DND-41 (cell line): ENCODE results near the gene SOX5.

Experiments used
- ATAC-seq: fragments of 200-7000 bp; cut with Tn5 transposase; 3 replicates; pipeline ENCODE4 v1.9.1; 2021; ENCODE audit warnings: low read depth; ENCODE audit not compliant: insufficient read depth
- DNase-seq: peaks from one replicate; pipeline ENCODE4 v3.0.0-alpha.2; 2020
- H2AFZ ChIP-seq: 2 replicates; pipeline ENCODE4 v1.6.0; 2012; ENCODE audit warnings: low read depth, low read length
- H3K27ac ChIP-seq: 2 replicates; pipeline ENCODE4 v1.5.1; 2012; ENCODE audit warnings: low read length, inconsistent platforms
- H3K27me3 ChIP-seq: fragments of 200-600 bp; sonication (generic); 2 replicates; pipeline ENCODE4 v1.6.0; 2012; ENCODE audit warnings: low read length, mild to moderate bottlenecking, inconsistent platforms; ENCODE audit not compliant: insufficient read depth, poor library complexity
- H3K36me3 ChIP-seq: 2 replicates; pipeline ENCODE4 v1.5.1; 2012; ENCODE audit warnings: low read length, inconsistent platforms; ENCODE audit not compliant: insufficient read depth
- H3K4me1 ChIP-seq: 2 replicates; pipeline ENCODE4 v1.5.1; 2012; ENCODE audit warnings: mild to moderate bottlenecking, low read length; ENCODE audit not compliant: insufficient read depth
- H3K4me2 ChIP-seq: 2 replicates; pipeline ENCODE4 v1.6.0; 2012; ENCODE audit warnings: mild to moderate bottlenecking, moderate library complexity, low read length, inconsistent platforms; ENCODE audit not compliant: insufficient read depth
- H3K4me3 ChIP-seq, 2 experiments: fragments of 200-600 bp in 1 of 2; shearing (Covaris generic) in 1 of 2; 2 replicates each; pipeline ENCODE4 v1.5.1; 2012 to 2016; ENCODE audit warnings: inconsistent platforms in 2 of 2, low read length in 2 of 2, mild to moderate bottlenecking in 2 of 2, low read depth in 1 of 2, moderate library complexity in 1 of 2
- H3K79me2 ChIP-seq: 2 replicates; pipeline ENCODE4 v1.6.0; 2012; ENCODE audit warnings: low read length, inconsistent platforms; ENCODE audit not compliant: insufficient read depth
- H3K9ac ChIP-seq: 2 replicates; pipeline ENCODE4 v1.6.0; 2012; ENCODE audit warnings: low read depth, mild to moderate bottlenecking, inconsistent platforms, low read length, moderate library complexity
- H3K9me3 ChIP-seq: 2 replicates; pipeline ENCODE4 v1.5.1; 2012; ENCODE audit warnings: low read length, moderate library complexity, mild to moderate bottlenecking, inconsistent platforms; ENCODE audit not compliant: insufficient read depth, severe bottlenecking
- H4K20me1 ChIP-seq: 2 replicates; pipeline ENCODE4 v1.6.0; 2012; ENCODE audit warnings: low read length; ENCODE audit not compliant: insufficient read depth
- CTCF ChIP-seq: IDR thresholded peaks from 2 replicates; pipeline ENCODE4 v1.5.1; 2012; ENCODE audit warnings: borderline replicate concordance, low read length, moderate library complexity, mild to moderate bottlenecking; ENCODE audit not compliant: poor library complexity, severe bottlenecking; ENCODE audit errors: extremely low read depth
- EZH2 ChIP-seq: IDR thresholded peaks from 3 replicates; pipeline ENCODE4 v1.6.1; 2012; ENCODE audit warnings: borderline replicate concordance, low read depth, mild to moderate bottlenecking, moderate library complexity, low read length, inconsistent platforms; ENCODE audit not compliant: severe bottlenecking

The SOX5 gene

GRCh38 chr12:23815810-23816209 lies 133.7 kb downstream of the SOX5 start:
- H3K4me3 ChIP-seq = no peak overlapping the region
- no peak overlapping the region for H3K27ac ChIP-seq
- H2AFZ ChIP-seq = no peak overlapping the region
- H3K9ac ChIP-seq = no peak overlapping the region
- ATAC-seq (no peak), DNase-seq (no peak)
- H3K27me3 ChIP-seq = no peaks in the 10 kb centered on the region
- no peaks in the 10 kb centered on the region for H3K79me2 ChIP-seq
- H4K20me1 ChIP-seq = no peaks in the 10 kb centered on the region
- H3K4me1 ChIP-seq = no peaks in the 10 kb centered on the region
- no peaks in the 10 kb centered on the region for H3K36me3 ChIP-seq
- no peak overlapping the region for H3K4me2 ChIP-seq
- no peak for TF ChIP-seq CTCF
- TF ChIP-seq EZH2 = no peak
- no peaks in the 10 kb centered on the region for H3K9me3 ChIP-seq

GRCh38 chr12:23813206-23813605 lies 136.3 kb downstream of the SOX5 start:
- Histone ChIP-seq H3K4me2 (no peak overlapping the region), H3K9ac (no peak overlapping the region), H3K9me3 (no peaks in the 10 kb centered on the region), H3K36me3 (no peaks in the 10 kb centered on the region), H3K79me2 (no peaks in the 10 kb centered on the region), H3K4me3 (no peak overlapping the region; a peak in 1 of 4 replicates), H2AFZ (no peak overlapping the region), H3K27ac (no peak overlapping the region), H4K20me1 (no peaks in the 10 kb centered on the region), H3K4me1 (no peaks in the 10 kb centered on the region), H3K27me3 (no peaks in the 10 kb centered on the region)
- ATAC-seq (no peak), DNase-seq (no peak)
- no peak for TF ChIP-seq EZH2
- no peak for TF ChIP-seq CTCF

- Histone ChIP-seq H3K27ac (no peak overlapping the region), H3K4me3 (no peak overlapping the region), H3K79me2 (no peaks in the 10 kb centered on the region), H2AFZ (no peak overlapping the region), H3K4me1 (no peaks in the 10 kb centered on the region), H4K20me1 (no peaks in the 10 kb centered on the region), H3K9ac (no peak overlapping the region), H3K36me3 (no peaks in the 10 kb centered on the region), H3K9me3 (no peaks in the 10 kb centered on the region), H3K27me3 (no peaks in the 10 kb centered on the region), H3K4me2 (no peak overlapping the region)
- no peak for TF ChIP-seq CTCF
- no peak for DNase-seq
- no peak for ATAC-seq
These were observed 139.1 kb downstream of the SOX5 start for GRCh38 chr12:23810329-23810902.

- TF ChIP-seq CTCF = no peak
- DNase-seq (no peak), ATAC-seq (no peak)
- no peak overlapping the region for H3K9ac ChIP-seq
- no peaks in the 10 kb centered on the region for H3K4me1 ChIP-seq
- H3K79me2 ChIP-seq = no peaks in the 10 kb centered on the region
- H3K9me3 ChIP-seq = no peaks in the 10 kb centered on the region
- H4K20me1 ChIP-seq = no peaks in the 10 kb centered on the region
- H3K4me2 ChIP-seq = no peak overlapping the region
- H3K36me3 ChIP-seq = no peaks in the 10 kb centered on the region
- H2AFZ ChIP-seq = no peak overlapping the region
- no peak overlapping the region for H3K4me3 ChIP-seq
- H3K27ac ChIP-seq = no peak overlapping the region
- no peaks in the 10 kb centered on the region for H3K27me3 ChIP-seq
These were observed 145.9 kb downstream of the SOX5 start for GRCh38 chr12:23803540-23803939.
